ACC112 (cell line): ENCODE results near the gene TMPRSS11A.

ENCODE experiments used
- H2AFZ ChIP-seq: fragments of 200-600 bp; sonication (generic); one replicate; pipeline ENCODE4 v1.6.0; 2017; ENCODE audit warnings: antibody characterized with exemption, low read length; ENCODE audit not compliant: unreplicated experiment
- H3K27ac ChIP-seq: fragments of 200-600 bp; sonication (generic); 2 replicates; pipeline ENCODE4 v1.5.1; 2014; ENCODE audit warnings: low read depth, mild to moderate bottlenecking, antibody characterized with exemption, low read length, moderate library complexity
- H3K27me3 ChIP-seq: fragments of 200-600 bp; sonication (generic); 2 replicates; pipeline ENCODE4 v1.6.1; 2014; ENCODE audit warnings: mild to moderate bottlenecking, antibody characterized with exemption, low read length, moderate library complexity, mixed read lengths; ENCODE audit not compliant: insufficient read depth
- H3K36me3 ChIP-seq: fragments of 200-600 bp; sonication (generic); 2 replicates; pipeline ENCODE4 v1.6.1; 2016; ENCODE audit warnings: mild to moderate bottlenecking, antibody characterized with exemption, low read length, moderate library complexity, mixed read lengths; ENCODE audit not compliant: insufficient read depth
- H3K4me1 ChIP-seq: fragments of 200-600 bp; sonication (generic); one replicate; pipeline ENCODE4 v1.6.1; 2016; ENCODE audit warnings: low read length, mixed read lengths; ENCODE audit not compliant: insufficient read depth, unreplicated experiment, control insufficient read depth
- H3K4me3 ChIP-seq: fragments of 200-600 bp; sonication (generic); 2 replicates; pipeline ENCODE4 v1.5.1; 2014; ENCODE audit warnings: mild to moderate bottlenecking, low read depth, low read length
- H3K79me2 ChIP-seq: fragments of 200-600 bp; sonication (generic); one replicate; pipeline ENCODE4 v1.6.0; 2016; ENCODE audit warnings: low read length; ENCODE audit not compliant: control insufficient read depth, unreplicated experiment, insufficient read depth

Gene TMPRSS11A

DNA sequence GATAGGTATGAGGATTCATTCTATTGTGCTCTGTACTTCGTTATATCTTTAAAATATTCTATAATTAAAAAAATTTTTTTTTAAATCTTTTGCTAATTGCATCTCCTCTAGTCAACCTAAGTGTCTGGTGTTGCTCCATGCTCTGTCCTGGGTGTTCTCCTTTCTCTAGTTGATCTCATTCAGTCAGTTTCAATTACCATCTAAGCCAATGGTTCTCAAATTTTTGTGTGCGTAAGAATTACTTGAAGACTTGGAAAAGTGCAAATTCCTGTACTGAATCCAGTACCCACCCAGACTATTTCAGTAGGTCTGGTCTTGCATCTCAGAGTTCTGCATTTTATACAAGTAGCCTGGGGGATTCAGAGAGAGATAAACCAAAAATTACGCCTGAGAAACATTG, 86.2 kb downstream of the TMPRSS11A start:
- H3K4me1 ChIP-seq: peaks cover 9% of the 10 kb centered on the region
- no peaks in the 10 kb centered on the region for H3K79me2 ChIP-seq
- peaks cover 8% of the 10 kb centered on the region; the same call in 1 of the 2 replicates for H3K27me3 ChIP-seq
- no peak overlapping the region for H3K4me3 ChIP-seq
- H3K36me3 ChIP-seq: no peaks in the 10 kb centered on the region
- no peak overlapping the region for H3K27ac ChIP-seq
- H2AFZ ChIP-seq: no peak overlapping the region

GRCh38 chr4:67874986-67875385, 88.3 kb downstream of the TMPRSS11A start:
- H3K79me2 ChIP-seq: no peaks in the 10 kb centered on the region
- peaks cover 9% of the 10 kb centered on the region for H3K4me1 ChIP-seq
- H3K36me3 ChIP-seq: no peaks in the 10 kb centered on the region
- no peak overlapping the region for H3K4me3 ChIP-seq
- H2AFZ ChIP-seq: peak overlapping the region; percentile 55
- peaks cover 8% of the 10 kb centered on the region; the same call in 1 of the 2 replicates for H3K27me3 ChIP-seq
- peak overlapping the region; percentile 7; the same call in 1 of the 2 replicates for H3K27ac ChIP-seq

GRCh38 chr4:67873116-67873515, 90.2 kb downstream of the TMPRSS11A start:
- peaks cover 9% of the 10 kb centered on the region for H3K4me1 ChIP-seq
- H3K36me3 ChIP-seq: no peaks in the 10 kb centered on the region
- no peaks in the 10 kb centered on the region for H3K79me2 ChIP-seq
- H3K27ac ChIP-seq: no peak overlapping the region
- H3K4me3 ChIP-seq: no peak overlapping the region
- peaks cover 8% of the 10 kb centered on the region; the same call in 1 of the 2 replicates for H3K27me3 ChIP-seq
- no peak overlapping the region for H2AFZ ChIP-seq

GRCh38 chr4:67871867-67872266, 91.4 kb downstream of the TMPRSS11A start:
- Histone ChIP-seq H3K79me2 (no peaks in the 10 kb centered on the region), H3K27ac (no peak overlapping the region), H3K4me3 (no peak overlapping the region), H3K36me3 (no peaks in the 10 kb centered on the region), H3K27me3 (peaks cover 8% of the 10 kb centered on the region), H3K4me1 (peaks cover 9% of the 10 kb centered on the region), H2AFZ (no peak overlapping the region)

GRCh38 chr4:67869580-67870190, 93.6 kb downstream of the TMPRSS11A start:
- Histone ChIP-seq H2AFZ (no peak overlapping the region), H3K36me3 (no peaks in the 10 kb centered on the region), H3K27ac (no peak overlapping the region), H3K79me2 (no peaks in the 10 kb centered on the region), H3K27me3 (peaks cover 8% of the 10 kb centered on the region), H3K4me3 (no peak overlapping the region), H3K4me1 (no peaks in the 10 kb centered on the region)

- Histone ChIP-seq H3K27ac (no peak overlapping the region), H3K4me1 (no peaks in the 10 kb centered on the region), H3K4me3 (peak overlapping the region; percentile 38), H3K79me2 (no peaks in the 10 kb centered on the region), H3K27me3 (no peaks in the 10 kb centered on the region; the same call in 1 of the 2 replicates), H3K36me3 (no peaks in the 10 kb centered on the region), H2AFZ (peak overlapping the region; percentile 5)
Measured at GRCh38 chr4:67861513-67861912, 101.8 kb downstream of the TMPRSS11A start.
